Right lobe of liver (tissue), 4 donors: ENCODE results near the gene NRM.

Experiments used
- CTCF ChIP-seq, 4 donors: fragments of 200-600 bp in 3 of 4; fragments of 450-650 bp in 1 of 4; IDR thresholded peaks; one replicate each; pipeline versions ENCODE4 v1.5.1 to v1.8.0; 2016 to 2022; ENCODE audit warnings: antibody characterized with exemption in 4 of 4, mild to moderate bottlenecking in 2 of 4
- POLR2A ChIP-seq: fragments of 450-650 bp; IDR thresholded peaks from one replicate; pipeline ENCODE4 v1.6.1; 2017; ENCODE audit warnings: antibody characterized with exemption, mild to moderate bottlenecking
- donor health status: DM: no; HTN: no; CAD: no.
- donor health status: DM: no; HTN: no; CAD: no.
- donor health status: DM: no; HTN: yes; CAD: no.

GRCh38 chr6:30685157-30686008 lies 5.4 kb downstream of the NRM start:
- TF ChIP-seq CTCF (IDR thresholded peaks at IDR 0.05), result peak in 1 of 4 donors; percentile 8
- no peak for TF ChIP-seq POLR2A
